DMS153 treated with DMSO at 0.1 percent for 48 hours (cell line): Measurements from ENCODE around the gene MYL11.

ENCODE experiments used
- DNase-seq: peaks from one replicate; lab custom pipeline; 2025; ENCODE audit not compliant: unreplicated experiment; lab: John Stamatoyannopoulos, UW

MYL11 gene

DNA sequence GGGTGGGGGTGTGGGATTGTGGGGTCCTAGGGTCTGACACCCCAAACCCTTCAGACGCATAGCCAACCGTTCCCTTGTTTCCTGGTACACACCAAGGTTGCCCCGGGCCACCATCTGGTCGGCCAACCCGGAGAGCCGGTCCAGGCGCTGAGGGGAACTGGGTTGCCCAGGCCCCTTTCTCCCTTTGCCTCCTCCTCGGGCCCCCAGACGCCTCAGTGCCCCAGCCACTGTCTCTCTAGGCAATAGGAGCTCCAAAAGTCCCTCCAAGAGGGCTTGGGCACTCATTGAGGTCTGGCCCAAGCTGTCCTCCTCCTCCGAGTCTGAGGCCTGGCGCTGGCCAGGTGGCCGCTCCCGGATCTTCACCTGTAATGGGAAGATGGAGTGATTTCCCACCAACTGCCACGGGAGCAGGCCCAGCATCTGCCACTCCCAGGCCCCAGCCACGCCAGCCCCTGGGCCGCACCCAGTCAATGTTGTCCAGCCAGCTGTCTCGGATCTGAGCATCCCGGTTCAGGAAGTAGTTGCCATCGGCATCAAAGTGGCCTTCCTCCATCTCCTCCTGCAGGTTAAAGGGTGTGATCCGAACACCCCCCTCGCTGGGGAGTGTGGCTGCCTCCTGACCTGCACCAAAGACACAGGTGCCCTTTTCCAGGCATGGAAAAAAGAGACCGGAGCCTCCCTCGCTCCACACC is 21.0 kb upstream of the MYL11 start:
- no peak for DNase-seq

GRCh38 chr16:30354423-30355143 is 20.0 kb upstream of the MYL11 start:
- no peak for DNase-seq

- DNase-seq, result peak; percentile 96
Measured at GRCh38 chr16:30355144-30355953, 19.3 kb upstream of the MYL11 start, which contains the start of gene CD2BP2. TSS of gene CD2BP2 (minus strand) at chr16:30355308. CDS start at chr16:30354681, 627 bp downstream.

GRCh38 chr16:30355954-30356308 is 18.7 kb upstream of the MYL11 start:
- no peak for DNase-seq

DNA sequence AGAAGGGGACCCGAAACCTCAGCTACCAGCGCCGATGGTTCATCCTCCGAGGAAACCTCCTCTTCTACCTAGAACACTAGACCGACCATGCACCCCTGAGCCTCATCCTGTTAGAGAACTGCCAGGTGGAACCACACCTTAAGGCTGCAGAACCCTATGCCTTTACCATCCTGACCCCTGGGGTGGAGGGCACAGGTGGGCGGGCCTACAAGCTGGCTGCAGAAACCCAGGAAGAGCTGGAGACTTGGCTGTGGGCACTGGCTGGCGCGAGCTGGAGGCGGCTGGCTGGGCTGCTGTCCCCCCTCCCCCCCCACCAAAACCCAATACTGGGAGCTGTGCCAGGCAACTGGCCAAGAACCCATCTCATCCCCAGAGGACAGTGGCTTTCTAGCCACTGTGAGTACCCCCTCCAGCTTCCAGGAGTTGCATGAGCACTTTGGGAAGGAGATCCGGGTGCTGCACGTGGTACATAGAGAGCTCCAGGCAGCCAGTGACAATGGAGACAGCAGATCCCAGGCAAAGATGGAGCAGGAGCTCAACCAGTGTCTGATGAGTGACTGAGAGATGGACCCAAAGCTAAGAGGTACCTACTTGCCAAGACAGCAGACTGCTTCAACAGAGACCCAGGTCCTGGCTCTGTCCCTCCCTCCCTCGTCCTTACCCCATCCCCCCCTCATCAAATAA is 18.1 kb upstream of the MYL11 start:
- peak; percentile 6 for DNase-seq

GRCh38 chr16:30357085-30357714 is 17.4 kb upstream of the MYL11 start:
- DNase-seq, result no peak

DNA sequence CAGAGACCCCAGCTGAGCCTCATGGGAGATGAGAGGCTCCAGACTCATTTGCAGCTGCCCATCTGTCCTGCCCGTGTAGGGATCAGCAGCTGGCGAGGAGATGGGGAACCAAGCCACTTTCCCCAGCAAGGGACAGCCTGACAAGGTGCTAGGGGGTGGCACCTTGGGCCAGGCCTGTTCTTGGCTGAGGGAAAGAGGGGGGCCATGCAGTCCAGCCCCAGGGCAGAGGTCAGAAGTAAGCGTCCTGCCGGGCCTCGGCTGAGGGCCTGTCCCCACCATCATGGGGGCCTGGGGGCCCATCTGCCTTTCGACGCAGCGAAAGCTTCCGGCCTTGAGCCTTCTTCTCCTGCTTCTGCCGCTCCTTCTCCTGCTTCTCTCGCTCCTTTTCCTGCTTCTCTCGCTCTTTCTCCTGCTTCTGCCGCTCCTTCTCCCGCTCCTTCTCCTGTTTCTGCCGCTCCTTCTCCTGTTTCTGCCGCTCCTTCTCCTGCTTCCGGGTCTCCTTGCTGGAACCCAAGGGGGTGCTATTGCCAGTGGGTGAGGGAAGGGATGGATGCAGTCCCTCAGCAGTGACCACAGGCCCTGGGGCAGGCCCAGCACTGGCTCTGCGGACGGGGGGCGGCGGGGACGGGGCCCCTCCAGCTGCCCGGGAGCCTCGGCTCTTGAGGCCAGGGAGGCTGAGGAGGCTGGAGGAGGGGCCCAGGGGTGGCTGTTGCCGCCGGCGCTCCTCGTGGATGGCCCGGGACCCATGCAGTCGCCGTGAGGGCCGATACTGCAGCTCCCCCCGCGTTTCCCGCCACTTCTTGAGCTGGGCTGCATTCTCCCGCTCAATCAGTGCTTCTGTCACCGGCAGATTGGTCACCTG is 16.7 kb upstream of the MYL11 start:
- no peak for DNase-seq

DNA sequence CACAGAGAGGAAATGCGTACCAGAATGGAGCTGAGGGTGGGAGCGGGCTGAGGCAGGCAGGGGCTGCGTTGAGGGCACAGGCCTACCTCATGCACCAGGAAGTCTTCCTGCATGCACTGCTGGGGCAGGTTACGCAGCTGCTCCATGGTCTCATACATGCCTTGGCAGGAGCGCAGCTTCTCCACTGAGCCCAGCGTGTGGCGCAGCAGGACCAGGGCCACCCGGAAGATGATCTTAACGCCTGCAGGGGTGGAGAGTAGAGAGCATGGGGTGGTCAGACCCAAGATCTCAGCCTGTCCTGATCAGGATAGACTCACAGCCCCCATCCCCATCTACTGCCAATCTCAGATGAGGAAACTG is 16.0 kb upstream of the MYL11 start:
- DNase-seq, result no peak

GRCh38 chr16:30358990-30359870 is 15.4 kb upstream of the MYL11 start:
- no peak for DNase-seq

GRCh38 chr16:30359871-30360170 is 14.8 kb upstream of the MYL11 start:
- DNase-seq, result no peak

DNA sequence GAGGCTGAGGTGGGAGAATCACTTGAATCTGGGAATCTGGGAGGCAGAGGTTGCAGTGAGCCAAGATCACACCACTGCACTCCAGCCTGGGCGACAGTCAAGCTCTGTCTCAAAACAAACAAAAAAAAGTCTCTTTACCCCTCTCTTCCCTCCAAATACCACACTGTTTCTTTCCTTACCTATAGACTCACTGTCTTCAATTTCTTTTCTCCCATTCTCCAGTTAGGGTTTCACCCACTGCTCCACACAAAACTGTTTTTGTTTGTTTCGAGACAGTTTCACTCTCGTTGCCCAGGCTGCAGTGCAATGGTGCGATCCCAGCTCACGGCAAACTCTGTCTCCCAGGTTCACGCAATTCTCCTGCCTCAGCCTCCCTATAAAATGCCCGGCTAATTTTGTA is 13.4 kb upstream of the MYL11 start:
- no peak for DNase-seq

- DNase-seq, result no peak
Measured at GRCh38 chr16:30365200-30365599, 9.4 kb upstream of the MYL11 start.

DNA sequence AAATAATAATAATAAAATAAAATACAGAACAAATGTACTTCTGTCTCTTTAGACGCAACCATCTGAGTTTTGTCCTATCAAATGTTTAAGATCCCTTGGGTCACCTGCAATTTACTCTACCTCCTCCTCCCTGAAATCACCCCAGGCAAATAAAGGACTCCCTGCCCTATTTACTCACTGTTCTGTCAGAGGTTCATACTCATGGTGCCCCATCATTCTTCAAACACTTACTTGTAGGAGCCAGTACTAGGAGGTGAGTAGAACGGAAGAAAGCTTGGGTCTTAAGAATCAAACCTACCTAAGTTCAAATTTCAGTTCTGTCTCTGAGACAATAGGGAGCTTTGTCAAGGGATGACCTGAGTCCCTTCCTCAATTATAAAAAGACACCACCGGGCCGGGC is 8.1 kb upstream of the MYL11 start:
- DNase-seq, result no peak

GRCh38 chr16:30367349-30368009 is 7.1 kb upstream of the MYL11 start:
- DNase-seq, result no peak

- DNase-seq, result no peak
Measured at GRCh38 chr16:30368122-30368791, 6.3 kb upstream of the MYL11 start.

GRCh38 chr16:30368792-30369090 is 5.9 kb upstream of the MYL11 start:
- no peak for DNase-seq

- DNase-seq, result no peak
Measured at GRCh38 chr16:30369091-30369937, 5.3 kb upstream of the MYL11 start.
